Cardiac muscle cell (in vitro differentiated cells and primary cell): ENCODE results near the gene HAPLN3. TPM values are rescaled to one million over a fixed set of nuclear protein-coding genes. Genes with fewer than 3 reads are reported as not detected.

Experiments used
- DNase-seq, 2 donors: peaks; one replicate each; pipeline versions ENCODE4 v3.0.0 to v3.0.0-alpha.2; 2010 to 2017; ENCODE audit warnings: low read depth in 1 of 2, low spot score in 1 of 2
- H3K27ac ChIP-seq: fragments of 200-600 bp; sonication (generic); 2 replicates; pipeline ENCODE4 v1.5.1; 2016
- H3K27me3 ChIP-seq: fragments of 200-600 bp; sonication (generic); 2 replicates; pipeline ENCODE4 v1.6.0; 2016; ENCODE audit warnings: control low read depth
- H3K36me3 ChIP-seq: fragments of 200-600 bp; sonication (generic); 2 replicates; pipeline ENCODE4 v1.5.1; 2016; ENCODE audit warnings: control low read depth
- H3K4me1 ChIP-seq: fragments of 200-600 bp; sonication (generic); 2 replicates; pipeline ENCODE4 v1.8.1; 2017; ENCODE audit warnings: low read depth, mild to moderate bottlenecking, mixed run types
- H3K4me3 ChIP-seq: fragments of 200-600 bp; sonication (generic); 2 replicates; pipeline ENCODE4 v1.5.1; 2016; ENCODE audit warnings: mild to moderate bottlenecking
- H3K9me3 ChIP-seq: fragments of 200-600 bp; sonication (generic); 2 replicates; pipeline ENCODE4 v1.5.1; 2017; ENCODE audit warnings: low read depth, mild to moderate bottlenecking, control low read depth
- polyA plus RNA-seq: library from polyadenylated mRNA; unstranded; fragments of >200 nt; fragmentation: Nextera tagmentation; extraction: Ambion mirVana; gene quantifications from 2 replicates; pipeline ENCODE4 v1.2.1, GENCODE V29; 2016
- total RNA-seq: library from RNA; depleted of rRNA; stranded (reverse); fragments of >200 nt; gene quantifications from 2 replicates; pipeline ENCODE4 v1.2.3, GENCODE V29; 2016
- TF ChIP-seq, protein P1 (sequence below): IDR thresholded peaks from 2 replicates; pipeline ENCODE4 v1.5.1; 2012; ENCODE audit warnings: low read depth, mild to moderate bottlenecking, low read length

Gene HAPLN3
- total and polyA plus RNA-seq, 2 experiments from 2014 or later = 6.8 to 21.7 TPM

DNA sequence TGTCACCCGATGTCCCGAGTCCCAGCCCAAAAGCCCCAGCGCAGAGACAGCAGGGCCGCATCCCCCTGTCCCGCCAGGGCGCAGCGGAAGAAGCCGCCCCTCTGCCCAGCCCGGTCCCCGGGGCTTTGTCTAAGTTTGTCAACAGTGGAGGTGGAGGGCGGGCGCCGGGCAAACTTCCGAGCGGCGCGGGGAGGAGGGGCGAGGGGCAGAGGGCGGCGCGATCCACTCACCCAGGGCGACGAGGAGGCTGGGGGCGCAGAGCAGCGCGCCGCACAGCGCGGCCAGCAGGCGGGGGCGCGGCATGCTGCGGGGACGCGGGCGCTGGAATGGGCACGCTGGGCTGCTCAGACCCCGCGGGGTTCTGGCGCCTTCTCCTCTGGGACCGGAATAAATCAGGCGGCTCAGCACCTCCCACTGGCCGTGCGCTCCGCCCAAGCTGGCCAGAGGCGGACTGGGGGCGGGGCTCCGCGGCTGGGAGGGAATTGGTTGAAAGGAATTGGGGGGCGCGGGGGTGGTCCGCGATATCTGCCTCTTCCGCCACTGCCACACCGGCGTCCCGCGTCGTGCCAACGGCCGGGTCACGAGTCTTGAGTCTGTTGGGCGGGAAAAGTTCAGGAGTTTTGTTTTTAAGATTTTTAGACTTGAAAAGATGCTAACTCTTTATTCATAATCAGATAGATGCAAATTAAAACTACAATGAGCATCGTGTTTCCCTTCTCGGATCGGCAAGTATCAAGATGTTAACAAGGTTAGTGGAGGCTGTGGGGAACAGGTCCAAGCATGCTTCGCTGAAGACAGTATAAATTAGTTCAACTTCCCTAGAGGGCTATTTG lies 17.9 kb upstream of the HAPLN3 start, which contains the start of gene MFGE8:
Gene MFGE8, minus strand, starts transcription at position 363 of the 833 bp plus-strand sequence. Its CDS starts 60 bp downstream, at position 303.
- peak; percentile 77 to 94 for DNase-seq
- Histone ChIP-seq H3K4me3 (peak within 1 kb of the TSS; percentile 54), H3K27me3 (no peaks in the 10 kb centered on the region), H3K27ac (peak within 1 kb of the TSS; percentile 81), H3K36me3 (no peaks in the 10 kb centered on the region), H3K9me3 (no peaks in the 10 kb centered on the region), H3K4me1 (peaks cover 17% of the 10 kb centered on the region)
- TF ChIP-seq, protein P1, sequence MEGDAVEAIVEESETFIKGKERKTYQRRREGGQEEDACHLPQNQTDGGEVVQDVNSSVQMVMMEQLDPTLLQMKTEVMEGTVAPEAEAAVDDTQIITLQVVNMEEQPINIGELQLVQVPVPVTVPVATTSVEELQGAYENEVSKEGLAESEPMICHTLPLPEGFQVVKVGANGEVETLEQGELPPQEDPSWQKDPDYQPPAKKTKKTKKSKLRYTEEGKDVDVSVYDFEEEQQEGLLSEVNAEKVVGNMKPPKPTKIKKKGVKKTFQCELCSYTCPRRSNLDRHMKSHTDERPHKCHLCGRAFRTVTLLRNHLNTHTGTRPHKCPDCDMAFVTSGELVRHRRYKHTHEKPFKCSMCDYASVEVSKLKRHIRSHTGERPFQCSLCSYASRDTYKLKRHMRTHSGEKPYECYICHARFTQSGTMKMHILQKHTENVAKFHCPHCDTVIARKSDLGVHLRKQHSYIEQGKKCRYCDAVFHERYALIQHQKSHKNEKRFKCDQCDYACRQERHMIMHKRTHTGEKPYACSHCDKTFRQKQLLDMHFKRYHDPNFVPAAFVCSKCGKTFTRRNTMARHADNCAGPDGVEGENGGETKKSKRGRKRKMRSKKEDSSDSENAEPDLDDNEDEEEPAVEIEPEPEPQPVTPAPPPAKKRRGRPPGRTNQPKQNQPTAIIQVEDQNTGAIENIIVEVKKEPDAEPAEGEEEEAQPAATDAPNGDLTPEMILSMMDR = peak; percentile 2

DNA sequence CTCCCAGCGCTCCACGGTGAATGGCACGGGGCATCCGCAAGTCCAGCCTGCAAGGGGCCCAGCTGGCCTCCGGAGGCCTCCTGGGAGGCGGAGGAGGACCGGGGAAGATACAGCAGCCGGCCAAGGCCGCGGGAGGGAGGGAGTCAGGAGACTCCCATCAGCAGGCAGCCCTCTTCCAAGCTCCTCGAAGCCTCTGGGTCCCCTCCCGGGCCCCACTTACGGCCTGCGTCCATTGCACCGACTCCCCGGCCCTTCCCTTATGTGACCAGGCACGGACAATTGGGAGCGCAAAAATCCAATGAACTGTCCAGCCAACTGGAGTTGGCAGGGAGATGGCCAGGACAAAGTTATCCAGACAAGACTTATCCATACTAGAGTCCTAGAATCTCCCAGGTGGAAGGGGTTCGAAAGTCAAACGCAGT lies 17.2 kb upstream of the HAPLN3 start:
- Histone ChIP-seq H3K4me3 (peak overlapping the region; percentile 54), H3K36me3 (no peaks in the 10 kb centered on the region), H3K27me3 (no peaks in the 10 kb centered on the region), H3K27ac (peak overlapping the region; percentile 81), H3K9me3 (no peaks in the 10 kb centered on the region), H3K4me1 (peaks cover 17% of the 10 kb centered on the region)
- TF ChIP-seq, protein P1 = no peak
- DNase-seq = peak; percentile 29 to 67

- Histone ChIP-seq H3K4me3 (peak overlapping the region; percentile 54), H3K4me1 (peaks cover 17% of the 10 kb centered on the region), H3K27me3 (no peaks in the 10 kb centered on the region), H3K9me3 (no peaks in the 10 kb centered on the region), H3K27ac (peak overlapping the region; percentile 81), H3K36me3 (peaks cover under 1% of the 10 kb centered on the region)
- peak in 1 of 2 donors; percentile 80 for DNase-seq
- TF ChIP-seq, protein P1 = no peak
Observed at GRCh38 chr15:88911766-88912118, 16.4 kb upstream of the HAPLN3 start.

GRCh38 chr15:88909956-88910831 lies 14.8 kb upstream of the HAPLN3 start:
- H3K9me3 ChIP-seq = no peaks in the 10 kb centered on the region
- no peaks in the 10 kb centered on the region for H3K27me3 ChIP-seq
- peaks cover 13% of the 10 kb centered on the region for H3K36me3 ChIP-seq
- no peak overlapping the region for H3K4me3 ChIP-seq
- TF ChIP-seq, protein P1 = no peak
- no peak for DNase-seq
- peaks cover 17% of the 10 kb centered on the region for H3K4me1 ChIP-seq
- H3K27ac ChIP-seq = no peak overlapping the region

GRCh38 chr15:88908697-88909621 lies 13.6 kb upstream of the HAPLN3 start:
- Histone ChIP-seq H3K27me3 (no peaks in the 10 kb centered on the region), H3K36me3 (peaks cover 20% of the 10 kb centered on the region), H3K9me3 (no peaks in the 10 kb centered on the region), H3K4me1 (peaks cover 21% of the 10 kb centered on the region), H3K27ac (peak overlapping the region; percentile 8), H3K4me3 (no peak overlapping the region)
- no peak for DNase-seq
- TF ChIP-seq, protein P1 = no peak
